Measurements from ENCODE around the gene FAM217A. TPM values are rescaled to one million over a fixed set of nuclear protein-coding genes. Genes with fewer than 3 reads are reported as not detected.

The FAM217A gene
- not detected in 2 replicates for total RNA-seq

DNA sequence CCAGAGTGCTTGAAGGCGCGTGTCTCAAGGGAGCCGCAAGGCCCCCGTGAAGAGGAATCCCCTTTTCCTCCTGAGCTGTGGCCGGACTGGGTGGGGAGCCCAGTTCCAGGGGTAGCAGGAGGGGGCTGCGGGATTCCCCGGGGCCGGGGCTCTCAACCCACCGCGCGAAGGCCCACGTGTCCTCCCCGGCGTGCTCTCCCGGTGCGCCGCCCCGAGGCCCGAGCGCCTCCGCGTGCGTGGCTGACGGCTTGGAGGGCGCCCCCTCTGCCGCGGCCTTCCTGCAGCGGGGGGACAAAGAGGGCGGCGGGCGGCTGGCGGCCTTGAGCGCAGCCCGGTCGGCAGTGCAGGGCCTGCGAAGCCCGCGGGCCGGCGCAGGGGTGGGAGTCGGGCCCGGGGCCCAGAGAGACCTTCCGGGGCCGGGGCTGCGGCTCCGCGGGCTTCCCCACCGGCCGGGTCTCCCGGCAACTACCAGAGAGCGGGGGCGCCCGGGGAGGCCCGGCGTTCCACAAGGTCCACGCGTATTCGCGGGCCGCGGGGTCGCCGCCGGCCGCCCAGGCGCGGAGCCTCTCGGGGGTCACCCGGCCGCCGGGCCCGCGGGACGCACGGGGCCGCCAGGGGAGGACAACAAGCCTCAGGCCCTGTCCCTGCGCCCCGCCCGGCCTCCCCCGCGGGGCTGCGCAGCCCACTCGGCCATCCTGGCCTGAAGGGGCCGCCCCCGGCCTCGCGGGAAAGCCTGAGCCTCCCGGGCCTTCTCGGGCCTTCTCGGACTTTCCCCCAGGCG, at the start of gene FAM217A:
Gene FAM217A (minus strand): TSS at position 447 of the 781 bp plus-strand sequence. CDS start 1,723 bp downstream, outside the sequence.
- DNase-seq (ENCODE audit: insufficient read length, low spot score, missing footprints) = no peak
- Histone ChIP-seq H3K27me3 (ENCODE audit: insufficient read depth, low read length) (no peaks in the 10 kb centered on the region), H2AFZ (ENCODE audit: low read length) (no peak within 1 kb of the TSS), H3K36me3 (ENCODE audit: insufficient read depth, low read length) (no peaks in the 10 kb centered on the region), H3K4me2 (ENCODE audit: insufficient read depth, low read length) (no peak within 1 kb of the TSS), H3K9me3 (ENCODE audit: low read depth, low read length) (no peaks in the 10 kb centered on the region), H3K4me1 (ENCODE audit: insufficient read depth, low read length) (no peaks in the 10 kb centered on the region), H4K20me1 (ENCODE audit: insufficient read depth, low read length) (no peaks in the 10 kb centered on the region), H3K27ac (ENCODE audit: low read depth, low read length) (no peak within 1 kb of the TSS), H3K4me3 (ENCODE audit: insufficient read depth, low read length) (no peak within 1 kb of the TSS), H3K79me2 (ENCODE audit: insufficient read depth, low read length) (no peaks in the 10 kb centered on the region)
- TF ChIP-seq, protein P1, sequence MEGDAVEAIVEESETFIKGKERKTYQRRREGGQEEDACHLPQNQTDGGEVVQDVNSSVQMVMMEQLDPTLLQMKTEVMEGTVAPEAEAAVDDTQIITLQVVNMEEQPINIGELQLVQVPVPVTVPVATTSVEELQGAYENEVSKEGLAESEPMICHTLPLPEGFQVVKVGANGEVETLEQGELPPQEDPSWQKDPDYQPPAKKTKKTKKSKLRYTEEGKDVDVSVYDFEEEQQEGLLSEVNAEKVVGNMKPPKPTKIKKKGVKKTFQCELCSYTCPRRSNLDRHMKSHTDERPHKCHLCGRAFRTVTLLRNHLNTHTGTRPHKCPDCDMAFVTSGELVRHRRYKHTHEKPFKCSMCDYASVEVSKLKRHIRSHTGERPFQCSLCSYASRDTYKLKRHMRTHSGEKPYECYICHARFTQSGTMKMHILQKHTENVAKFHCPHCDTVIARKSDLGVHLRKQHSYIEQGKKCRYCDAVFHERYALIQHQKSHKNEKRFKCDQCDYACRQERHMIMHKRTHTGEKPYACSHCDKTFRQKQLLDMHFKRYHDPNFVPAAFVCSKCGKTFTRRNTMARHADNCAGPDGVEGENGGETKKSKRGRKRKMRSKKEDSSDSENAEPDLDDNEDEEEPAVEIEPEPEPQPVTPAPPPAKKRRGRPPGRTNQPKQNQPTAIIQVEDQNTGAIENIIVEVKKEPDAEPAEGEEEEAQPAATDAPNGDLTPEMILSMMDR (IDR thresholded peaks at IDR 0.05; ENCODE audit: extremely low read depth, low read depth, low read length) = no peak

- no peak overlapping the region for H3K4me2 ChIP-seq (ENCODE audit: insufficient read depth, low read length)
- no peak overlapping the region for H3K4me3 ChIP-seq (ENCODE audit: insufficient read depth, low read length)
- no peaks in the 10 kb centered on the region for H3K27me3 ChIP-seq (ENCODE audit: insufficient read depth, low read length)
- H4K20me1 ChIP-seq (ENCODE audit: insufficient read depth, low read length) = no peaks in the 10 kb centered on the region
- H3K4me1 ChIP-seq (ENCODE audit: insufficient read depth, low read length) = peaks cover 60% of the 10 kb centered on the region
- peaks cover 55% of the 10 kb centered on the region for H3K36me3 ChIP-seq (ENCODE audit: insufficient read depth, low read length)
- no peaks in the 10 kb centered on the region for H3K9me3 ChIP-seq (ENCODE audit: low read depth, low read length)
- peak overlapping the region; percentile 16 for H3K27ac ChIP-seq (ENCODE audit: low read depth, low read length)
- TF ChIP-seq, protein P1 (IDR thresholded peaks at IDR 0.05; ENCODE audit: extremely low read depth, low read depth, low read length) = no peak
- H2AFZ ChIP-seq (ENCODE audit: low read length) = no peak overlapping the region
- no peak for DNase-seq (ENCODE audit: insufficient read length, low spot score, missing footprints)
- H3K79me2 ChIP-seq (ENCODE audit: insufficient read depth, low read length) = peaks cover 26% of the 10 kb centered on the region
These were observed 49.1 kb upstream of the FAM217A start for GRCh38 chr6:4128072-4128471.

GRCh38 chr6:4125933-4126864, 47.3 kb upstream of the FAM217A start:
- DNase-seq (ENCODE audit: insufficient read length, low spot score, missing footprints) = peak; percentile 61
- Histone ChIP-seq H3K27ac (ENCODE audit: low read depth, low read length) (peak overlapping the region; percentile 82), H3K9me3 (ENCODE audit: low read depth, low read length) (no peaks in the 10 kb centered on the region), H4K20me1 (ENCODE audit: insufficient read depth, low read length) (no peaks in the 10 kb centered on the region), H3K4me1 (ENCODE audit: insufficient read depth, low read length) (peaks cover 58% of the 10 kb centered on the region), H3K79me2 (ENCODE audit: insufficient read depth, low read length) (peaks cover 9% of the 10 kb centered on the region), H3K4me2 (ENCODE audit: insufficient read depth, low read length) (peak overlapping the region; percentile 63), H2AFZ (ENCODE audit: low read length) (no peak overlapping the region), H3K4me3 (ENCODE audit: insufficient read depth, low read length) (peak overlapping the region; percentile 19), H3K27me3 (ENCODE audit: insufficient read depth, low read length) (no peaks in the 10 kb centered on the region), H3K36me3 (ENCODE audit: insufficient read depth, low read length) (peaks cover 61% of the 10 kb centered on the region)
- TF ChIP-seq, protein P1 (IDR thresholded peaks at IDR 0.05; ENCODE audit: extremely low read depth, low read depth, low read length) = peak; percentile 52
